K562 (cell line): ENCODE measurements around the gene PLCB1. TPM values are rescaled to one million over a fixed set of nuclear protein-coding genes. Genes with fewer than 3 reads are reported as not detected.

Experiments used
- ATAC-seq: fragments of 200-7000 bp; cut with Tn5 transposase; 3 replicates; pipeline ENCODE4 v1.9.1; 2020; ENCODE audit warnings: moderate library complexity
- BruUV-seq: library from RNA; stranded (reverse); fragments of 400-500 nt; replicated peaks from 2 replicates; lab custom pipeline; 2021; lab: Mats Ljungman, UMichigan
- CTCF ChIA-PET: fragments of 300-600 bp; formaldehyde crosslinking; extraction: SDS; loops from one replicate; lab custom pipeline; 2021; ENCODE audit warnings: low intra/inter-chr PET ratio; lab: Yijun Ruan, JAX
- POLR2A ChIA-PET: fragments of 300-600, 350-650 bp; sonication (Branson Sonifier 250); formaldehyde crosslinking; extraction: SDS; loops from one replicate; lab custom pipeline; 2021; ENCODE audit warnings: antibody characterized with exemption, inconsistent platforms; lab: Yijun Ruan, JAX
- DNase-seq, 4 experiments: peaks; one replicate each; pipeline versions ENCODE4 v3.0.0 to v3.0.0-alpha.2; 2011 to 2018; ENCODE audit warnings: low spot score in 3 of 4, mixed read lengths in 3 of 4; ENCODE audit errors: extremely low read depth in 1 of 4
- FAIRE-seq: peaks from 2 replicates; lab custom pipeline; 2011; peaks lifted over from hg19 to GRCh38; lab: Jason Lieb, UNC
- H2AFZ ChIP-seq: 2 replicates; pipeline ENCODE4 v1.6.0; 2011; ENCODE audit warnings: low read depth, low read length, control low read depth, inconsistent platforms
- H3K27ac ChIP-seq: fragments of 200-600 bp; 3 replicates; pipeline ENCODE4 v1.8.0; 2011; ENCODE audit warnings: low read depth, mild to moderate bottlenecking, control low read depth, inconsistent platforms, low read length, moderate library complexity, mixed read lengths; ENCODE audit errors: extremely low read depth
- H3K27me3 ChIP-seq, 2 experiments: fragments of 300-600 bp in 1 of 2; 2 replicates in 1 of 2; 3 replicates in 1 of 2; pipeline versions ENCODE4 v1.6.0 to v1.8.0; 2011; ENCODE audit warnings: inconsistent platforms in 2 of 2, low read length in 2 of 2, mild to moderate bottlenecking in 1 of 2, mixed read lengths in 1 of 2, moderate library complexity in 1 of 2; ENCODE audit not compliant: control insufficient read depth in 2 of 2, insufficient read depth in 2 of 2
- H3K36me3 ChIP-seq: fragments of 300-600 bp; 3 replicates; pipeline ENCODE4 v1.8.0; 2011; ENCODE audit warnings: mild to moderate bottlenecking, low read length, inconsistent platforms; ENCODE audit not compliant: control insufficient read depth, insufficient read depth
- H3K4me1 ChIP-seq, 2 experiments: fragments of 200-600 bp in 1 of 2; replicated peaks in 1 of 2; 2 replicates in 1 of 2; 3 replicates in 1 of 2; pipeline versions ENCODE4 v1.5.1 to v1.8.0; 2011; ENCODE audit warnings: inconsistent platforms in 2 of 2, low read length in 2 of 2, mild to moderate bottlenecking in 1 of 2, mixed read lengths in 1 of 2, moderate library complexity in 1 of 2; ENCODE audit not compliant: control insufficient read depth in 2 of 2, insufficient read depth in 2 of 2
- H3K4me2 ChIP-seq: 2 replicates; pipeline ENCODE4 v1.6.1; 2011; ENCODE audit warnings: low read length, control low read depth, inconsistent platforms, mixed read lengths; ENCODE audit not compliant: insufficient read depth
- H3K4me3 ChIP-seq: fragments of 200-600 bp; sonication (generic), shearing (Covaris generic); 2 replicates; pipeline ENCODE4 v1.5.1; 2016; ENCODE audit warnings: control low read depth, inconsistent platforms
- H3K79me2 ChIP-seq: fragments of 200-600 bp; 3 replicates; pipeline ENCODE4 v1.8.0; 2011; ENCODE audit warnings: low read length, inconsistent platforms; ENCODE audit not compliant: control insufficient read depth, insufficient read depth
- H3K9ac ChIP-seq, 2 experiments: 2 replicates each; pipeline versions ENCODE4 v1.6.0 to v1.6.1; 2011; ENCODE audit warnings: low read depth in 2 of 2, low read length in 2 of 2, control low read depth in 1 of 2, inconsistent platforms in 1 of 2, mild to moderate bottlenecking in 1 of 2, mixed read lengths in 1 of 2; ENCODE audit not compliant: insufficient read depth in 1 of 2
- H3K9me1 ChIP-seq: one replicate; pipeline ENCODE4 v1.6.0; 2011; ENCODE audit warnings: inconsistent platforms, mild to moderate bottlenecking, low read length, moderate library complexity; ENCODE audit not compliant: control insufficient read depth, insufficient read depth
- H3K9me3 ChIP-seq: replicated peaks from 2 replicates; pipeline ENCODE4 v1.5.1; 2011; ENCODE audit warnings: low read depth, low read length, inconsistent platforms; ENCODE audit not compliant: control insufficient read depth, insufficient read depth
- H4K20me1 ChIP-seq: replicated peaks from 2 replicates; pipeline ENCODE4 v1.6.1; 2011; ENCODE audit warnings: low read length, inconsistent platforms, mixed read lengths; ENCODE audit not compliant: control insufficient read depth, insufficient read depth
- DMBX1 ChIP-seq: fragments of 250-450 bp; sonication (Bioruptor Pico); IDR thresholded peaks from 2 replicates; pipeline ENCODE4 v1.8.0; 2022; ENCODE audit warnings: inconsistent platforms, mild to moderate bottlenecking, moderate library complexity, borderline replicate concordance
- ESRRA ChIP-seq: fragments of 450-650 bp; IDR thresholded peaks from 2 replicates; pipeline ENCODE4 v1.6.1; 2014; ENCODE audit warnings: low read depth, mild to moderate bottlenecking, moderate library complexity, borderline replicate concordance
- ETV1 ChIP-seq: fragments of 450-650 bp; conservative IDR thresholded peaks from 2 replicates; pipeline ENCODE4 v1.6.1; 2016; ENCODE audit warnings: missing genetic modification characterization, control low read depth, low read depth, missing compliant biosample characterization
- NR1H2 ChIP-seq: sonication (generic); formaldehyde crosslinking; IDR thresholded peaks from 2 replicates; pipeline ENCODE4 v1.4.0; 2020; ENCODE audit warnings: mild to moderate bottlenecking, missing genetic modification reagents
- PCBP1 ChIP-seq: fragments of 200-400 bp; formaldehyde crosslinking; IDR thresholded peaks from 2 replicates; pipeline ENCODE4 v1.6.1; 2018; ENCODE audit warnings: mild to moderate bottlenecking, low read depth, low read length; ENCODE audit not compliant: poor library complexity, severe bottlenecking
- POLR2AphosphoS2 ChIP-seq: IDR thresholded peaks from 2 replicates; pipeline ENCODE4 v1.6.1; 2012; ENCODE audit warnings: low read length, improper control_type of control experiment
- POLR2H ChIP-seq: IDR thresholded peaks from 2 replicates; pipeline ENCODE4 v1.6.1; 2016; ENCODE audit warnings: missing genetic modification characterization, low read depth, mild to moderate bottlenecking, control low read depth, missing compliant biosample characterization, moderate library complexity
- SMAD1 ChIP-seq: fragments of 150-350 bp; IDR thresholded peaks from 2 replicates; pipeline ENCODE4 v1.6.1; 2014; ENCODE audit warnings: low read length, low read depth; ENCODE audit not compliant: partially characterized antibody
- ZNF75A ChIP-seq: fragments of 450-650 bp; formaldehyde crosslinking; IDR thresholded peaks from 2 replicates; pipeline ENCODE4 v1.4.0; 2020; ENCODE audit warnings: mild to moderate bottlenecking
- WGBS: fragments of 100-300 bp; shearing (Covaris generic); methylation state at CpG from one replicate; pipeline ENCODE4 v1.1.6; 2016; ENCODE audit warnings: low coverage, mixed read lengths; ENCODE audit not compliant: insufficient coverage; ENCODE audit errors: missing lambda C conversion rate; 5-methylcytosine and 5-hydroxymethylcytosine counted together
- in situ Hi-C: fragments of 300-500 bp; cut with MboI; formaldehyde crosslinking; loops from 4 replicates; pipeline ENCODE4 v1.15.0; 2018; ENCODE audit warnings: inconsistent platforms, mixed read lengths
- intact Hi-C: fragments of 100-400 bp; cut with micrococcal nuclease; formaldehyde crosslinking; loops from 2 replicates; pipeline ENCODE4 v1.14.2; 2022
- polyA plus RNA-seq, 8 experiments: library from polyadenylated mRNA; depleted of rRNA in 4 of 8; stranded (reverse) in 5 of 8; unstranded in 3 of 8; fragments of >200 nt; fragmentation: Nextera tagmentation in 2 of 8; fragmentation: Illumina TruSeq in 1 of 8; extraction: Ambion mirVana in 2 of 8; extraction: Trizol in 1 of 8; gene quantifications; 2 replicates each; pipeline versions ENCODE4 v1.2.1 to v1.2.3, GENCODE V29; 2011 to 2014; ENCODE audit warnings: inconsistent platforms in 1 of 8, missing spikeins in 1 of 8
- total RNA-seq, 7 experiments: library from RNA; depleted of rRNA in 6 of 7; stranded (reverse); fragments of >200 nt in 6 of 7; fragmentation: Illumina TruSeq in 2 of 7; extraction: Trizol in 2 of 7; gene quantifications; 2 replicates each; pipeline versions ENCODE4 v1.2.1 to v1.2.3, GENCODE V29; 2011 to 2021; ENCODE audit warnings: low replicate concordance in 1 of 7
- TF ChIP-seq, protein P1 (sequence below): fragments of 450-650 bp; formaldehyde crosslinking; IDR thresholded peaks from 2 replicates; pipeline ENCODE4 v1.4.0; 2020; ENCODE audit warnings: mild to moderate bottlenecking
- TF ChIP-seq, protein P2 (sequence below): fragments of 450-650 bp; IDR thresholded peaks from 2 replicates; pipeline ENCODE4 v1.6.1; 2016; ENCODE audit warnings: borderline replicate concordance
- TF ChIP-seq, protein P3 (sequence below): sonication (generic); formaldehyde crosslinking; IDR thresholded peaks from 2 replicates; pipeline ENCODE4 v1.8.1; 2023; ENCODE audit warnings: mild to moderate bottlenecking, missing genetic modification reagents, moderate library complexity
- TF ChIP-seq, protein P4 (sequence below): fragments of 250-450 bp; sonication (Bioruptor Pico); IDR thresholded peaks from 2 replicates; pipeline ENCODE4 v1.8.0; 2022; ENCODE audit warnings: moderate library complexity, mild to moderate bottlenecking, inconsistent platforms
- TF ChIP-seq, protein P5 (sequence below): sonication (generic); formaldehyde crosslinking; IDR thresholded peaks from 2 replicates; pipeline ENCODE4 v1.8.0; 2022; ENCODE audit warnings: missing genetic modification reagents, mild to moderate bottlenecking, borderline replicate concordance

Gene PLCB1
- total and polyA plus RNA-seq, 9 of the 15 experiments (the other 6 are each of a cell fraction or from before 2014, with no cell fraction given) = 0.34 to 3.1 (median 1.3) TPM

DNA sequence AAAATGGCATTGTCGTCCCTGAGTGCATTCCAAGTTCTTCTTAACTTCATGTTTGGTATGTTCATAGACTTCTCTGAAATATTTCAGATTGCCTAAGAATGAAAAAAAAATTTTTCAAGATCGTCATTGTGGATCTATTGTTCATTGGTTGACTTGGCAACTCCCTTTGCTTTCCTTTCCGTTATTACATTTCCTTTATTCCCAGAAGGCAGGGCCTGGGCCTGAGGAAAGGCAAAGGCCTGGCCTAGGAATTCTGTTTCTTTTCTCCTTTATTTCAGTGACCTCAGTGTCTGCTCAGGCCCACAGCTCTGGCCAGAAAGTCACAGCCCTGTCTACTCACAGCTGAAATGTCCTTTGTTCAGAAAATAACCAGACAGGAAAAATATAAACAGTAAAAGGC, 535.2 kb downstream of the PLCB1 start (continued):
- TF ChIP-seq, protein P1, sequence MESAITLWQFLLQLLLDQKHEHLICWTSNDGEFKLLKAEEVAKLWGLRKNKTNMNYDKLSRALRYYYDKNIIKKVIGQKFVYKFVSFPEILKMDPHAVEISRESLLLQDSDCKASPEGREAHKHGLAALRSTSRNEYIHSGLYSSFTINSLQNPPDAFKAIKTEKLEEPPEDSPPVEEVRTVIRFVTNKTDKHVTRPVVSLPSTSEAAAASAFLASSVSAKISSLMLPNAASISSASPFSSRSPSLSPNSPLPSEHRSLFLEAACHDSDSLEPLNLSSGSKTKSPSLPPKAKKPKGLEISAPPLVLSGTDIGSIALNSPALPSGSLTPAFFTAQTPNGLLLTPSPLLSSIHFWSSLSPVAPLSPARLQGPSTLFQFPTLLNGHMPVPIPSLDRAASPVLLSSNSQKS (CRISPR knock-in tag) = no peak
- TF ChIP-seq POLR2H (tag) (no peak), POLR2AphosphoS2 (no peak)
- TF ChIP-seq, protein P2, sequence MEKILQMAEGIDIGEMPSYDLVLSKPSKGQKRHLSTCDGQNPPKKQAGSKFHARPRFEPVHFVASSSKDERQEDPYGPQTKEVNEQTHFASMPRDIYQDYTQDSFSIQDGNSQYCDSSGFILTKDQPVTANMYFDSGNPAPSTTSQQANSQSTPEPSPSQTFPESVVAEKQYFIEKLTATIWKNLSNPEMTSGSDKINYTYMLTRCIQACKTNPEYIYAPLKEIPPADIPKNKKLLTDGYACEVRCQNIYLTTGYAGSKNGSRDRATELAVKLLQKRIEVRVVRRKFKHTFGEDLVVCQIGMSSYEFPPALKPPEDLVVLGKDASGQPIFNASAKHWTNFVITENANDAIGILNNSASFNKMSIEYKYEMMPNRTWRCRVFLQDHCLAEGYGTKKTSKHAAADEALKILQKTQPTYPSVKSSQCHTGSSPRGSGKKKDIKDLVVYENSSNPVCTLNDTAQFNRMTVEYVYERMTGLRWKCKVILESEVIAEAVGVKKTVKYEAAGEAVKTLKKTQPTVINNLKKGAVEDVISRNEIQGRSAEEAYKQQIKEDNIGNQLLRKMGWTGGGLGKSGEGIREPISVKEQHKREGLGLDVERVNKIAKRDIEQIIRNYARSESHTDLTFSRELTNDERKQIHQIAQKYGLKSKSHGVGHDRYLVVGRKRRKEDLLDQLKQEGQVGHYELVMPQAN = no peak

DNA sequence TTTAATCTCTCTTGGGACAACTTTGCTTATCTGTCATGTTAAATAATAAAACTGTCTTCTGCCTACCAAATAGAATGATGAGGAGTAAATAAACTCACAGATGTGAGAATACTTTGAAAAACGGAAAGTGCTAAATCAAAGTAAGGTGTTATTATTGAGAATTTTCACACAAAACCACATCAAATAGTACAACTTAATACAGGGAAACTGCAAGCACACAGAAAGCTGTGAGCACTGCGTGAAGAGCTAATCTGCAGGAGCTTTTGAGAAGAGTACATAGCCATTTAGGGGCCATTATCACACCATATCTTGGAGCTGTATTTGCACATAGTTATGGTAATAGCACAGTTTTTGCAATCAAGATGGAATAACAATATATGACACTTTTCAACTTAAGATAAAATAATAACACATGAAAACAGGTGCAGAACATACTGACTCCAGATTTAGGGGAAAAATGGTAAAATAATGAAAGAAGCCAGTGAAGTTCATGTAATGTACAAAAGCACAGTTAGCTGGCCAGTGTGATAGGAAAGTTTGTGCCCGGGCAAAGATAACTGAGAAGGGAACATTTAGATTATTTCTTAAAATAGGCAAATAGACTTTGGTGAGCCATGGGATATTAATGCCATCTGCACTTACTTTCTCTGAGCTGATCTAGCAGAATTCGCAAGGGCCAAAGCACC, 538.3 kb downstream of the PLCB1 start:
- H3K36me3 ChIP-seq = no peaks in the 10 kb centered on the region
- no peaks in the 10 kb centered on the region for H3K79me2 ChIP-seq
- no peak for ATAC-seq
- no TSS peak for BruUV-seq
- no peaks in the 10 kb centered on the region for H4K20me1 ChIP-seq
- H2AFZ ChIP-seq = no peak overlapping the region
- intact Hi-C loops (no loop called here), in situ Hi-C loops (no loop called here)
- no peaks in the 10 kb centered on the region for H3K4me1 ChIP-seq
- no peak overlapping the region for H3K4me2 ChIP-seq
- no peak for FAIRE-seq
- H3K9me1 ChIP-seq = no peaks in the 10 kb centered on the region
- H3K27ac ChIP-seq = no peak overlapping the region
- H3K9ac ChIP-seq = no peak overlapping the region
- WGBS = 5% methylated on average over 4 of the region's 4 CpGs
- no peak for DNase-seq
- H3K27me3 ChIP-seq = no peaks in the 10 kb centered on the region
- no peaks in the 10 kb centered on the region for H3K9me3 ChIP-seq
- ChIA-PET POLR2A (interaction anchor here (0.8 to 1.0 kb wide), 2 partner anchors 20 to 340 kb away, joined by 3 read pairs; no protein-coding TSS in a partner anchor), CTCF (no interaction called here)
- H3K4me3 ChIP-seq = no peak overlapping the region
- TF ChIP-seq, protein P3, sequence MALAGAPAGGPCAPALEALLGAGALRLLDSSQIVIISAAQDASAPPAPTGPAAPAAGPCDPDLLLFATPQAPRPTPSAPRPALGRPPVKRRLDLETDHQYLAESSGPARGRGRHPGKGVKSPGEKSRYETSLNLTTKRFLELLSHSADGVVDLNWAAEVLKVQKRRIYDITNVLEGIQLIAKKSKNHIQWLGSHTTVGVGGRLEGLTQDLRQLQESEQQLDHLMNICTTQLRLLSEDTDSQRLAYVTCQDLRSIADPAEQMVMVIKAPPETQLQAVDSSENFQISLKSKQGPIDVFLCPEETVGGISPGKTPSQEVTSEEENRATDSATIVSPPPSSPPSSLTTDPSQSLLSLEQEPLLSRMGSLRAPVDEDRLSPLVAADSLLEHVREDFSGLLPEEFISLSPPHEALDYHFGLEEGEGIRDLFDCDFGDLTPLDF (CRISPR knock-in tag) = no peak
- TF ChIP-seq, protein P4, sequence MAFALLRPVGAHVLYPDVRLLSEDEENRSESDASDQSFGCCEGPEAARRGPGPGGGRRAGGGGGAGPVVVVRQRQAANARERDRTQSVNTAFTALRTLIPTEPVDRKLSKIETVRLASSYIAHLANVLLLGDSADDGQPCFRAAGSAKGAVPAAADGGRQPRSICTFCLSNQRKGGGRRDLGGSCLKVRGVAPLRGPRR (CRISPR knock-in tag) = no peak
- no peak for TF ChIP-seq DMBX1 (CRISPR knock-in tag)
- TF ChIP-seq NR1H2 (CRISPR knock-in tag) = no peak
- TF ChIP-seq, protein P5, sequence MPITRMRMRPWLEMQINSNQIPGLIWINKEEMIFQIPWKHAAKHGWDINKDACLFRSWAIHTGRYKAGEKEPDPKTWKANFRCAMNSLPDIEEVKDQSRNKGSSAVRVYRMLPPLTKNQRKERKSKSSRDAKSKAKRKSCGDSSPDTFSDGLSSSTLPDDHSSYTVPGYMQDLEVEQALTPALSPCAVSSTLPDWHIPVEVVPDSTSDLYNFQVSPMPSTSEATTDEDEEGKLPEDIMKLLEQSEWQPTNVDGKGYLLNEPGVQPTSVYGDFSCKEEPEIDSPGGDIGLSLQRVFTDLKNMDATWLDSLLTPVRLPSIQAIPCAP (CRISPR knock-in tag) = no peak
- TF ChIP-seq ETV1 (tag) = no peak
- TF ChIP-seq ZNF75A (CRISPR knock-in tag) = no peak
- TF ChIP-seq SMAD1 = no peak
- TF ChIP-seq PCBP1 = no peak
- TF ChIP-seq ESRRA = no peak
